ENCODE measurements around the gene ZNF396. TPM values are rescaled to one million over a fixed set of nuclear protein-coding genes. Genes with fewer than 3 reads are reported as not detected.
A peak's percentile ranks its signal among the peaks of the same experiment; 100 is the strongest.

ZNF396 gene
- total RNA-seq: 1 to 10 TPM; 1.8 to 7.3 (median 3.5) TPM

DNA sequence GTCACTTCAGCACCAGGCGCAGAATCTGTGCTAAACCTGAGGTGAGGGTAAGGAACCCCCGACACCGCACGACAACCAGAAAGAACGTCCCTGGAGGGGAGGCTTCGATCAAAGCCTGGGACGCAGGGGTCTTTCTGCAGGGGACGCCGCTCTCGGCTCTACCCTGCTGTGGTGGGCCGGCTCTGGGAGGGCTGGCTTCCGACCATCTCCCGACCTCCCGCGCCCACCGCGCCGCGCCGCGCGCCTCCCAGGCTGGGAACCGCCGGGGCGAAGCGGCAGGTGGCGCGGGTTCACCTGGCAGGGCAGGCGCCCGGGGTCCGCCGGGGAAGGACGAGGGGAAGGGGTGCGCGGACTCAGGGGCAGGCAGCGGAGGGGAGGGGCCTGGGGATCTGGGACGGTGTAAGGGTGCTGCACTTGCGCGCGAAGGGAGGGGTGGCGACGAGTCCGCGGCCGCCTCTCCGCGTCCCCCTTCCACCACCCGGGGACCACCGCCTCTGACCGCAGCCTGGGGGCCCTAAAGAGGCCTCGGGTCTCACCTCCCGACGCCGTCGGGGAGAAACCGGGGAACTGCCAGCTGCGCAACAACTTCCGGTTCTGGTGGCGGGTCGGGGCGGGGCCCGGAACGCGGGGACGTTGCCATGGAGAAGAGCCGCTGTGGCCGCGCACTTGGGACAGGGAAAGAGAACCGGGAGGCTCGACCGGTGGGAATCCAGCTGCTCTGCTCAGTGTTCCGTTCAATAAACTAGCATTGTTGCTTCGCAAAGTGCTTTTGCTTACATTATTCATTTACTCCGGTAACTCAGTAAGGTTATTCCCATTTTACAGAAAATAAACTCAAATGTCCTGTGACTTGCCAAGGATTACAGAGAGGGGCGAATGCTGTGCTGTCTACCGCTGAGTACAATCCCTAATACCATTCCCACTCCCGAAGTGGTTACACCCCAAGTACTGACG is at the start of gene ZNF396:
TSS of gene ZNF396 (minus strand) at position 596 of the 954 bp plus-strand sequence. CDS start 3,045 bp downstream, outside the sequence.
- H3K9me3 ChIP-seq: no peaks in the 10 kb centered on the region
- no peaks in the 10 kb centered on the region for H3K27me3 ChIP-seq
- peak within 1 kb of the TSS; percentile 73 to 94 (median 92) for H3K4me3 ChIP-seq
- no peaks in the 10 kb centered on the region for H3K36me3 ChIP-seq
- peak; percentile 21 to 42 for TF ChIP-seq POLR2AphosphoS5 (IDR thresholded peaks at IDR 0.05)
- TF ChIP-seq, protein P1, sequence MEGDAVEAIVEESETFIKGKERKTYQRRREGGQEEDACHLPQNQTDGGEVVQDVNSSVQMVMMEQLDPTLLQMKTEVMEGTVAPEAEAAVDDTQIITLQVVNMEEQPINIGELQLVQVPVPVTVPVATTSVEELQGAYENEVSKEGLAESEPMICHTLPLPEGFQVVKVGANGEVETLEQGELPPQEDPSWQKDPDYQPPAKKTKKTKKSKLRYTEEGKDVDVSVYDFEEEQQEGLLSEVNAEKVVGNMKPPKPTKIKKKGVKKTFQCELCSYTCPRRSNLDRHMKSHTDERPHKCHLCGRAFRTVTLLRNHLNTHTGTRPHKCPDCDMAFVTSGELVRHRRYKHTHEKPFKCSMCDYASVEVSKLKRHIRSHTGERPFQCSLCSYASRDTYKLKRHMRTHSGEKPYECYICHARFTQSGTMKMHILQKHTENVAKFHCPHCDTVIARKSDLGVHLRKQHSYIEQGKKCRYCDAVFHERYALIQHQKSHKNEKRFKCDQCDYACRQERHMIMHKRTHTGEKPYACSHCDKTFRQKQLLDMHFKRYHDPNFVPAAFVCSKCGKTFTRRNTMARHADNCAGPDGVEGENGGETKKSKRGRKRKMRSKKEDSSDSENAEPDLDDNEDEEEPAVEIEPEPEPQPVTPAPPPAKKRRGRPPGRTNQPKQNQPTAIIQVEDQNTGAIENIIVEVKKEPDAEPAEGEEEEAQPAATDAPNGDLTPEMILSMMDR (IDR thresholded peaks at IDR 0.05): no peak
- TF ChIP-seq POLR2A (IDR thresholded peaks at IDR 0.05): peak in 1 of 4 donors; percentile 68
- H3K27ac ChIP-seq: peak within 1 kb of the TSS; percentile 51 to 90 (median 82)
- H3K4me1 ChIP-seq: peaks cover 6 to 17% (median 9%) of the 10 kb centered on the region in 4 donors
- DNase-seq (peak; percentile 92 to 97), ATAC-seq (ENCODE audit: low FRiP score in 2 of 2) (peak; percentile 90 to 97)
- 3 to 6% methylated on average over 32 to 78 of the region's 78 CpGs for WGBS, 2 donors

DNA sequence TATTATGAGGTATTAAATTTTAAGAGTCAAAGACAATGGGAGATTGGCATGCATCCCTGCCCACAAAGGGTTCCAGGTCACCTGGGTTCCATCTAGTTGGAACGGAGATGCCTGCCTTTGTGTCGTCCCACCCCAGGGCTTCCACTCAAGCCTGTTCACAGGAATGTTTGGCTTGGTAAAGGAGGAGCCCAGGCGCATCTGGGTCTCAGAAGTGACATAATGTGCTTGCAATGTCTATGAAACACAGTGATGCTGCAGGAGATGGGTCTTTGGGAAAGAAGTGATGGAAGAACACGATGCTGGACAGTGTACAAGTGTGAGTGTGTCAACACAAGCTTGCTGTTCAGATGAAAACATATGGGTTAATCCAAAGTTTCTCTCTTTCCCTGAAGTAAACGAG is 49.6 kb upstream of the ZNF396 start:
- peaks cover 0 to 5% (median 0%) of the 10 kb centered on the region in 4 donors for H3K4me1 ChIP-seq
- ATAC-seq (ENCODE audit: low FRiP score in 2 of 2) (peak in 1 of 2 donors; percentile 43), DNase-seq (no peak)
- H3K27ac ChIP-seq: no peak overlapping the region
- 87 to 88% methylated on average over 5 of the region's 5 CpGs for WGBS, 2 donors
- TF ChIP-seq POLR2A (IDR thresholded peaks at IDR 0.05): no peak
- TF ChIP-seq EP300 (IDR thresholded peaks at IDR 0.05): no peak
- TF ChIP-seq, protein P1 (IDR thresholded peaks at IDR 0.05): no peak
- no peak for TF ChIP-seq POLR2AphosphoS5 (IDR thresholded peaks at IDR 0.05)
- H3K4me3 ChIP-seq: no peak overlapping the region
- H3K36me3 ChIP-seq: no peaks in the 10 kb centered on the region
- H3K9me3 ChIP-seq: no peaks in the 10 kb centered on the region
- no peaks in the 10 kb centered on the region for H3K27me3 ChIP-seq

DNA sequence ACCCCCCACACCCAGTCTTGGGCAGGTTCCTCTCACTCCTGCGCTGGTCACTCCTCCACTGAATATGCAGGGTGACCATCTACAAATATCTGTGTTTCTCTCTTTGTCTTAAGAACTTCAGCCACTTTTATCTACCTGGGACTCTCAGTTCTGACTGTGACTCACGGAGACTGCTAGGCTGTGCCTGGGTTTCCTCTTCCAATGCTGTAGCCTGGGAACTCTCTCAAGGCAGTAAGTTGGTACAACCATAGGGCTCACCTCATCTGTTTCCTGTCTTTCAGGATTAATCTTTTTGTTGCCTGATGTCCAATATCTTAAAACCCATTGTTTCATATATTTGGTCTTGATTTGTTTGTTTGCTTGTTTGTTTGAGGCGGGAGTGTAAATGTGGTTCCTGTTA is 47.2 kb upstream of the ZNF396 start:
- 92 to 93% methylated on average over 3 of the region's 3 CpGs for WGBS, 2 donors
- Histone ChIP-seq H3K27ac (no peak overlapping the region), H3K27me3 (no peaks in the 10 kb centered on the region), H3K4me3 (no peak overlapping the region), H3K4me1 (no peaks in the 10 kb centered on the region), H3K9me3 (no peaks in the 10 kb centered on the region), H3K36me3 (no peaks in the 10 kb centered on the region)
- ATAC-seq (ENCODE audit: low FRiP score in 2 of 2) (no peak), DNase-seq (no peak)
- TF ChIP-seq, protein P1 (IDR thresholded peaks at IDR 0.05): no peak
- TF ChIP-seq POLR2AphosphoS5 (IDR thresholded peaks at IDR 0.05) (no peak), POLR2A (IDR thresholded peaks at IDR 0.05) (no peak), EP300 (IDR thresholded peaks at IDR 0.05) (no peak)

DNA sequence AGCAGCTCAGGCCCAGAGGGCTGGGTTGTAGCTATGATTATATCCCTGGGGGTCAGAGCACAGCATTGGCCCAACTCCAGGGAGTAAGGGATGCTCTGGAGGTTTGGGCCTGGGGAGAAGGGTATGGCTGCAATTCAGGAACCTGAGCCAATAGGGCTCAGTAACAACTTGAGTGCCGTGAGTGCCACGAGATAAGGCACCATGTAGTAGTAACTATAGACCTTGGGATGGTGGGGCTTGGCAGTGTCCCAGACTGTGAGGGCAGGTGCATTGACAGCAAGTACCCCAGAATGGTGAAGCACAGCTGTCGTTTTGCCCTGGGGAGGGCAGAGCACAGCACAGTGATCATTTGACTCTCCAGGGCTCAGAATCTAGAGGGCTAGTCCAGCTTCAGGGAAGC is 45.1 kb upstream of the ZNF396 start:
- H3K9me3 ChIP-seq: peaks cover 0 to 7% (median 3%) of the 10 kb centered on the region in 4 donors
- 76 to 85% methylated on average over 3 of the region's 3 CpGs for WGBS, 2 donors
- ATAC-seq (ENCODE audit: low FRiP score in 2 of 2) (peak in 1 of 2 donors; percentile 15), DNase-seq (no peak)
- H3K4me3 ChIP-seq: no peak overlapping the region
- no peaks in the 10 kb centered on the region for H3K36me3 ChIP-seq
- no peaks in the 10 kb centered on the region for H3K27me3 ChIP-seq
- H3K4me1 ChIP-seq: no peaks in the 10 kb centered on the region
- TF ChIP-seq, protein P1 (IDR thresholded peaks at IDR 0.05): no peak
- TF ChIP-seq POLR2A (IDR thresholded peaks at IDR 0.05) (no peak), POLR2AphosphoS5 (IDR thresholded peaks at IDR 0.05) (no peak), EP300 (IDR thresholded peaks at IDR 0.05) (no peak)
- H3K27ac ChIP-seq: no peak overlapping the region

Data from upper lobe of left lung (tissue), 6 donors.